ENCODE results near the gene CDH23. TPM values are rescaled to one million over a fixed set of nuclear protein-coding genes. Genes with fewer than 3 reads are reported as not detected.

The CDH23 gene
- total RNA-seq, 4 donors from 2014 or later = 2.9 to 16.1 (median 5.9) TPM

GRCh38 chr10:71432101-71432905 lies 35.6 kb downstream of the CDH23 start:
- Histone ChIP-seq H3K4me3 (no peak overlapping the region), H3K9me3 (no peaks in the 10 kb centered on the region), H3K36me3 (no peaks in the 10 kb centered on the region), H3K27ac (no peak overlapping the region), H3K4me1 (peaks cover 0 to 4% (median 0%) of the 10 kb centered on the region in 4 donors), H3K27me3 (no peaks in the 10 kb centered on the region)
- intact Hi-C loops (cut with DNase I; ENCODE audit: low total_unique reads) (no loop called here), in situ Hi-C loops (cut with MboI; ENCODE audit: low pct_ligation_motif_present in 1 of 4, low pct_unique_long_range_greater_than_20kb in 1 of 4, low sequenced_read_pairs in 3 of 4) (no loop called here)
- TF ChIP-seq POLR2A (IDR thresholded peaks at IDR 0.05) (no peak), EP300 (IDR thresholded peaks at IDR 0.05; ENCODE audit: low read depth) (no peak), CTCF (IDR thresholded peaks at IDR 0.05) (no peak), POLR2AphosphoS5 (IDR thresholded peaks at IDR 0.05) (no peak)
- WGBS, 2 donors (ENCODE audit: low coverage in 1 of 2) = 40 to 73% methylated on average over 2 to 15 of the region's 15 CpGs
- DNase-seq = no peak

- no peak overlapping the region for H3K4me3 ChIP-seq
- WGBS, 2 donors (ENCODE audit: low coverage in 1 of 2) = 80% methylated on average over 11 of the region's 11 CpGs; no CpG with 5 or more reads in 1 of the 2 donors
- intact Hi-C loops (cut with DNase I; ENCODE audit: low total_unique reads) = no loop called here
- no peaks in the 10 kb centered on the region for H3K9me3 ChIP-seq
- no peaks in the 10 kb centered on the region for H3K27me3 ChIP-seq
- H3K36me3 ChIP-seq = no peaks in the 10 kb centered on the region
- no peak overlapping the region for H3K27ac ChIP-seq
- in situ Hi-C loops (cut with MboI; ENCODE audit: low pct_ligation_motif_present in 1 of 4, low pct_unique_long_range_greater_than_20kb in 1 of 4, low sequenced_read_pairs in 3 of 4) = no loop called here
- TF ChIP-seq POLR2A (IDR thresholded peaks at IDR 0.05) (no peak), POLR2AphosphoS5 (IDR thresholded peaks at IDR 0.05) (no peak), CTCF (IDR thresholded peaks at IDR 0.05) (no peak), EP300 (IDR thresholded peaks at IDR 0.05; ENCODE audit: low read depth) (no peak)
- H3K4me1 ChIP-seq = peaks cover 0 to 4% (median 0%) of the 10 kb centered on the region in 4 donors
- no peak for DNase-seq
Observed at GRCh38 chr10:71432956-71433767, 36.4 kb downstream of the CDH23 start.

DNA sequence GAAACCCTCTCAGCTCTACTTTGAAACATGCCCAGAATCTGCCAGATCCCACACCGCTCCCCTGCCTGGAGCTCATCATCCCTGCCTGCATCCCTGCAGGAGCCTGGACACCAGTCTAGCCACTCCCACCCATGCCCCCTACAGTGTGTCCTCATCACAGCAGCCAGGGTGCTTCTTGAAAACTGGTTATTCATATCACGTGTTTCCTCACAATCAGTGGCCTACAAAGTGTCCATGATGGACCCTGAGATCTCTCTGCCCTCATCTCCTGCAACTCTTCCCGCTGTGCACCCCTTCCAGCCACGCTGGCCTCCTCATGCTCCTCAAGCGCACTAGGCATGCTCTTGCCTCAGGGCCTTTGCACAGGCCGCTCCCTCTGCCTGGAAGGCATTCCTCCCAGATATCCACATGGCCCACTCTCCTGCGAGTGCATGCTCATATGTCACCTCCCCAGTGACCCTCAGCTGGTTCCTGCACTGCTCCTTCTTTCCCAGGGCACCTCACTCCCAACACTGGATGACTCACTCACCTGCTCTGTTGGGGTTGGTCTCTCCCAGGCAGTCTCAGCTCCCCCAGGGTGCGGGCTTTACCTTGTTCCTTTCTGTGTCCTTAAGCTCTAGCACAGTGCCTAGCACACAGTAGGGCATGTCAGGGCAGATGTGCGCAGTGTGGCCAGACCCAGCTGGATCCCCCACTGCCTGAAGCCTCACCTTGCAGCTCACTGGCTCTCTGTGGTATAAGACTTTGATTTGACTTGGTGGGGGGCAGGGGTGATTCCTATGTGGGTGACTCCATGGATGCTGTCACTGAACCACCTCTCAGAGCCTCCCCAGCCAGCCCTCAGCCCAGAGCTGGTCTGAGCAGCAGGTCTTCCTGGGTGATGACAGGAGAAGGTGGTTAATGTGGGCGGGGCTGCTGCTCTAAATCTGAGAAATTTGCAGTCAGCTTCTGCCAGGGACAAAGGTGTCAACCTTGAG lies 37.3 kb downstream of the CDH23 start:
- peaks cover 0 to 4% (median 0%) of the 10 kb centered on the region in 4 donors for H3K4me1 ChIP-seq
- intact Hi-C loops (cut with DNase I; ENCODE audit: low total_unique reads) = no loop called here
- in situ Hi-C loops (cut with MboI; ENCODE audit: low pct_ligation_motif_present in 1 of 4, low pct_unique_long_range_greater_than_20kb in 1 of 4, low sequenced_read_pairs in 3 of 4) = no loop called here
- no peaks in the 10 kb centered on the region for H3K9me3 ChIP-seq
- no peaks in the 10 kb centered on the region for H3K27me3 ChIP-seq
- WGBS, 2 donors (ENCODE audit: low coverage in 1 of 2) = 86 to 100% methylated on average over 7 to 10 of the region's 10 CpGs
- H3K4me3 ChIP-seq = no peak overlapping the region
- H3K27ac ChIP-seq = no peak overlapping the region
- H3K36me3 ChIP-seq = no peaks in the 10 kb centered on the region
- no peak for TF ChIP-seq CTCF (IDR thresholded peaks at IDR 0.05)
- no peak for TF ChIP-seq EP300 (IDR thresholded peaks at IDR 0.05; ENCODE audit: low read depth)
- no peak for TF ChIP-seq POLR2A (IDR thresholded peaks at IDR 0.05)
- no peak for TF ChIP-seq POLR2AphosphoS5 (IDR thresholded peaks at IDR 0.05)
- DNase-seq = no peak

Measured in transverse colon (tissue), 4 donors.